ENCODE results near the gene SHISAL1.

SHISAL1 gene

GRCh38 chr22:44204739-44205515 is 107.8 kb downstream of the SHISAL1 start:
- H3K4me3 ChIP-seq (ENCODE audit: low read depth, low read length) = no peak overlapping the region
- no peak for DNase-seq (ENCODE audit: low read depth)
- TF ChIP-seq CTCF (IDR thresholded peaks at IDR 0.05; ENCODE audit: control insufficient read depth, extremely low read depth, insufficient read depth) = no peak

GRCh38 chr22:44203203-44203602 is 109.5 kb downstream of the SHISAL1 start:
- TF ChIP-seq CTCF (IDR thresholded peaks at IDR 0.05; ENCODE audit: control insufficient read depth, extremely low read depth, insufficient read depth) = no peak
- no peak for DNase-seq (ENCODE audit: low read depth)

GRCh38 chr22:44202261-44202789 is 110.4 kb downstream of the SHISAL1 start:
- DNase-seq (ENCODE audit: low read depth) = no peak
- H3K4me3 ChIP-seq (ENCODE audit: low read depth, low read length) = no peak overlapping the region
- no peak for TF ChIP-seq CTCF (IDR thresholded peaks at IDR 0.05; ENCODE audit: control insufficient read depth, extremely low read depth, insufficient read depth)

More at GRCh38 chr22:44203203-44203602, 109.5 kb downstream of the SHISAL1 start:
- H3K4me3 ChIP-seq (ENCODE audit: low read depth, low read length) = no peak overlapping the region

- DNase-seq (ENCODE audit: low read depth) = no peak
- TF ChIP-seq CTCF (IDR thresholded peaks at IDR 0.05; ENCODE audit: control insufficient read depth, extremely low read depth, insufficient read depth) = no peak
Measured at GRCh38 chr22:44201665-44202064, 111.1 kb downstream of the SHISAL1 start.

GRCh38 chr22:44200855-44201550 is 111.7 kb downstream of the SHISAL1 start:
- no peak for DNase-seq (ENCODE audit: low read depth)
- H3K4me3 ChIP-seq (ENCODE audit: low read depth, low read length) = no peak overlapping the region

More at GRCh38 chr22:44201665-44202064, 111.1 kb downstream of the SHISAL1 start:
- no peak overlapping the region for H3K4me3 ChIP-seq (ENCODE audit: low read depth, low read length)

GRCh38 chr22:44200451-44200850 is 112.3 kb downstream of the SHISAL1 start:
- no peak overlapping the region for H3K4me3 ChIP-seq (ENCODE audit: low read depth, low read length)
- DNase-seq (ENCODE audit: low read depth) = no peak
- TF ChIP-seq CTCF (IDR thresholded peaks at IDR 0.05; ENCODE audit: control insufficient read depth, extremely low read depth, insufficient read depth) = no peak

More at GRCh38 chr22:44200855-44201550, 111.7 kb downstream of the SHISAL1 start:
- no peak for TF ChIP-seq CTCF (IDR thresholded peaks at IDR 0.05; ENCODE audit: control insufficient read depth, extremely low read depth, insufficient read depth)
